Activated CD4-positive, alpha-beta T cell treated with anti-CD3 and anti-CD28 coated beads for 1 hour (primary cell): Measurements from ENCODE around the gene CLDN15.

Source experiments
- DNase-seq: peaks from one replicate; pipeline ENCODE4 v3.0.0-alpha.2; 2020

CLDN15 gene

DNA sequence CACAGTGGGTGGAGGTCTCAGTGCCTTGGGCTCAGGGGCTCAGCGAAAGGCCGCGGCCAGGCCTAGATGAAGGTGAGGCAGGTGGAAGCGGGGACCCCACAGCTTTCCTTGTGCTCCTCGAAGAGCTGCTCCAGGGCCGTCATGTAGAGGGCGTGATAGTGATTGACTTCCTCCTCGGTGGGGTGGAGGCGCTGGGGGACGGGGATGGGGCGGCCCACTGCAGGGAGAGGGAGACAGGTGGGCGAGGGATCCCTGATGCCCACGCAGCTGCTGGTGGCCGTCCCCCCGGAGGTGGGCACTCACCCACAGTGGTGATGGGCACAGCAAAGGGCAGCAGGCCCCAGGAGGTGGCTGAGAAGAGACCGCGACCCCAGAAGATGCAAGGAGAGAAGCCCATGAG lies 41.7 kb downstream of the CLDN15 start:
- DNase-seq = no peak

DNA sequence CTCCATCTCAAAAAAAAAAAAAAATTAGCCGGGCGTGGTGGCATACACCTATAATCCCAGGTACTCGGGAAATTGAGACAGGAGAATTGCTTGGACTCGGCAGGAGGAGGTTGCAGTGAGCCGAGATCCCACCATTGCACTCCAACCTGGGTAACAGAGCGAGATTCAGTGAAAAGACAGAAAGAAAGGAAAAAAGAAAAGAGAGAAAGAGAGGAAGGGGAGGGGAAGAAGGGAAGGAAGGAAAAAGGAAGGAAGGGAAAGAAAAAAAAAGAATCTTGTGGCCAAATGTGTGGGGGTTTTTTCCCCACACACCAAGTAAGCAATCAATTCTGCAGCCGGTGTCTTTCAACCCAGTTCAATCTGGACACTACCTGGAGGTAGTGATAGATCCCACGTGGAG lies 48.5 kb downstream of the CLDN15 start:
- DNase-seq = no peak

DNA sequence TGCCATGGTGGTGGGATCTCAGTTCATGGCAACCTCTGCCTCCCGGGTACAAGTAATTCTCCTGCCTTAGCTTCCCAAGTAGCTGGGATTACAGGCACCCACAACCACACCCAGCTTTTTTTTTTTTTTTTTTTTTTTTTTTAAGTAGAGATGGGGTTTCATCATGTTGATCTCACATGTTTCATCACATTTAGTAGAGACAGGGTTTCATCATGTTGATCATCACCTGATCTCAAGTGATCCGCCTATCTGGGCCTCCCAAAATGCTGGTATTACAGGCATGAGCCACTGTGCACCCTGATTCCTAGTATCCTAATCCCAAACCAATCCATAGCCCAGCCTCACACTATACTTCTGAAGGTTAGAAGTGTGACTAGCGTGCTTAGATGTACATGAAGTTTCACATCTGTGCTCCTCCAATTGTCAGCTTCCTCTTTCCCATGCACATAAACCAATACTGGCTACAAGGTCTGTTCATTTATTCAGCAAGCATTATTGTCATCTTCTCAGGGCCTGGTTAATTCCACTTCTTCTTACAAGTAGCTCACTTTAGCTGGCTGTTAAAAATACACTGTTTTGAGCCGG lies 50.7 kb downstream of the CLDN15 start:
- DNase-seq = no peak

DNA sequence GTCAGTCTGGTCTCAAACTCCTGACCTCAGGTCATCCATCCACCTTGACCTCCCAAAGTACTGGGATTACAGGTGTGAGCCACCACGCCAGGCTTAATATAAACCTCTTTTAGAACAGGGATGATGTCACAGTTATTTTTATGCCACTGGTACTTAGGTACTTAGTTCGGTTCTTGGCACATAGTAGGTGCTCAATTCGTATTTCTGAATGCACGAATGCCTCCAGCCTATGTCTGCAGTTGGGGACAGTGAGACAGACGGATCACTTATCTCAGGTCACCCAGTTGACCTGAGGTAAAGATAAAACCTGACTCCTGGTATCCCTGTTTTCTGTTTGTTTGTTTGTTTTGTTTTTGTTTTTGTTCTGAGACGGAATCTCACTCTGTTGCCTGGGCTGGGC lies 51.4 kb downstream of the CLDN15 start:
- no peak for DNase-seq

DNA sequence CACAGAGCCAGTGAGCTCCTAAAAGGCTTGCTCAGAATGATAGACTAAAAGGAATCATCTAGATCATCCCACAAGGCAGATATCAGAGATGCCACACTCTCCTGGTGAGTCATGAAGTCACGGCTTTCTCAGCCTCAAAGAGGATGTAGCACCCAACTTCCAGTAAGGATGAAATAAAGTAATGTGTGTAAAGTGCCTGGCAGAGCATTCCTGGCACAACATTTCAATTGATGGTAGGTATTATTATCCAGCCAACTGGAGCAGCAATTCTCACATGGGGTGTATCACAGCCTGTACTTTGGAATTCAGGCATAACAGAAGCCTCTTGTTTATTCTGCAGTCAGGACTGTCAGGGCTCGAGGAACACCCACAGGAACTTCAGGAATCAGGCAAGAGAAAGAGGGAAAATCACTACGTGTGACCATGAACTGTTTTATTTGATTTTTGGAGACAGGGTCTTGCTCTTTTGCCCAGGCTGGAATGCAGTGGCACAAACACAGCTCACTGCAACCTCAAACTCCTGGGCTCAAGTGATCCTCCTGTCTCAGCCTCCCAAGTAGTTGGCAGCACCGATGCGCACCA lies 52.3 kb downstream of the CLDN15 start:
- no peak for DNase-seq
